Ovary (tissue), 3 donors: ENCODE data around the gene CENPB.

Experiments
- CTCF ChIP-seq, 3 donors: fragments of 450-650 bp in 2 of 3; fragments of 200-600 bp in 1 of 3; IDR thresholded peaks; one replicate each; pipeline versions ENCODE4 v1.5.1 to v1.8.0; 2016 to 2022; ENCODE audit warnings: antibody characterized with exemption in 3 of 3, mild to moderate bottlenecking in 1 of 3
- POLR2A ChIP-seq: fragments of 450-650 bp; IDR thresholded peaks from one replicate; pipeline ENCODE4 v1.6.1; 2017; ENCODE audit warnings: antibody characterized with exemption, mild to moderate bottlenecking, moderate library complexity
- donor health status: DM: no; HTN: no; CAD: no.

DNA sequence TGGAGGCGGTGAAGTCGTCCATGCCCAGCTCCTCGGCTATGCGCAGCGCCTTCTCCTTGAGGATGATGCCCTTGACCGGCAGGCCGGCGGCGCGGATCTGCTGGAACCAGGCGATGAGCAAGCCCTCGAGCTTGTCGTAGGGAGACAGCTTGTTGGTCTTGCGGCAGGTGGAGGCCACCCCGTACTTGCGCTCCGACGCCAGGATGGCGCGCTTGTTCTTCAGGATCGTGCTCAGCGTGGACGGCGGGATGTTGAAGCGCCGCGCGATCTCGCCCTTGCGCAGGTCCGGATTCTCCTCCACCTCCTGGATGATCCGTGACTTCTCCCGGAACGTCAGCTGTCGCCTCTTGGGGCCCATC, 435 bp downstream of the CENPB start:
- no peak for TF ChIP-seq POLR2A
- TF ChIP-seq CTCF (IDR thresholded peaks at IDR 0.05) = no peak
